Measurements from ENCODE around the gene ASB16.

Gene ASB16

DNA sequence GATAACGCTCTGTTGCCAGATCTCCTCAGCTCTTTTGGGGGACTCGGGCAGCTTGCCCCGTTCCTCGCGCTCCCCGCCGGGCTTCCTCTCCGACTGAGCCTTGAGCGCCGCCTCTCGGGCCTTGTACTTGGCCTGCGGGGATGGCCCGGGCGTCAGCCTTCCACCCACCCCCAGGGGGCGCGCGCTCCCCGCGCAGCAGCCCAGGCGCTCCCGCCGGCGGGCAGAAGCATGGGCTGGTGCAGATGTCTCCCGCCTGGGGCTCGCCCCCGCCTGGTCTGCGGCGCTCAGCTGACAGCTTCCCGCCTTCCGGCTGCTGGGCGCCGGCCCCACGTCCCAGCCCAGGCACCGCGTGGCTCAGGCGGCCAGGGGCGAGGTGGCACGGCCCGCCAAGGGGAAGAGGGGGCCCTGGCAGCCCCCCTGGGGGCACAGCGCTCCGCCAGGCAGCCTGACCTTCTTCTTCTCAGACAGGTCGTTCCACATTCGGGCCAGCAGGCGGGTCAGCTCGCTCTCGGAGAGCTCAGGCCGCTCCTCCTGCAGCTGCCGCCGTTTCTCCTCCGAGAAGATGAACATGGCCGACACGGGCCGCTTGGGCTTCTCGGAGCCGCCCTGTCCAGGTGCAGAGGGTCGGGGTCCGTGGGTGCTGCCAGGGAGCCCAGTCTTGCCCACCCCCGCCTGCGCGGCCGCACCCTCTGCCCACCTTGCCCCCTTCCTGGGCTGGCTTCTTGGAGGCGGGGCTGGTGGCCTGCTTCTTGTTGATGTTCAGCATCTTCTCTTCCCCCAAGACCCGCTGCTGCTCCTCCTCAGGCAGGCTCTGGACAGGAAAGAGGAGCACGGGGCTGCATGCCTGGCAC lies 40.1 kb downstream of the ASB16 start:
- DNase-seq = peak; percentile 88

DNA sequence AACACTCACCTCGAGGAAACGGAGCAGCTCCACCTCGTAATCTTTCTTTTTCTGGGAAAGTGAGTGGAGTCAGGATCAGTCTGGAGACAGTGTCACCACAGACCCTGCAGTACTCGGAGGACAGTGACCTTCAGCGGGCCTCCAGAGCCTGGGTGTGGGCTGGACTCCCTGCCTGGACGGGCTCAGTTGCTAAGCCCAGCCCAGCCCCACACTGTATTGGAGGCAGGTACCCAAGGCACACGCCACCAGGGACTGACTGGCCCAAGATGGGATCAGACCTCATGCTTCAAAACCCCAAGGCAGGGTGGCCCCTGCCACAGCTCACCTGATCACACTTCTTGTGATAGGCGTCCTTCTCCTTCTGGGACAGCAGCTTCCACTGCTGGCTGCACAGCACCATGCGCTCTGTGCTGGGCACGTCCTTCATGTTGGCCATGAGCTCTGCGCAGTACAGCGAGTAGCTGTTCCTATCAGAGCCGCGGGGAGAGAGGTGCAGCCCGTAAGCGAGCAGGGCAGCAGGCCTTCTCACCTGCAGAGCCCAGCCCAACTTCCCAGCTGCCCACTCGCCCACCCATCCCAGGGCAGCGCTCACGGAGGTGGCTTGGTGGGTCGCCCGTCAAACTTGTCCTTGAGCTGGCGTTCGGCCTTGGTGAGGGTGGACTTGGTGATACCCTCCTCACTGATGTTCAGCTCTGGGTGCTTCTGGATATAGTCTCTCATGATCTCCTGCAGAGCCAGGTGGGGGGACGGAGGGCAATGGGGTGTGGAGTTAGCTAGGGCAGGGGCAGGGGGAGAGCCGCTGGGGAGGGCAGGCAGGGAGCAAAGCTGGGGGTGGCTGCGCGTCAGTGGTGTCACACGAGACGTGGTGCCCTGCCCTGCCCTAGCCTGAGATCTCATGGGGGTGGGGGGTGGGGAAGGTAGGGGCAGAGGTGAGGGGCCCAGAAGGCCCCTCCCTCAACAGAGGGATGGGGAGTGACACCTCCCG lies 41.1 kb downstream of the ASB16 start:
- no peak for DNase-seq

DNA sequence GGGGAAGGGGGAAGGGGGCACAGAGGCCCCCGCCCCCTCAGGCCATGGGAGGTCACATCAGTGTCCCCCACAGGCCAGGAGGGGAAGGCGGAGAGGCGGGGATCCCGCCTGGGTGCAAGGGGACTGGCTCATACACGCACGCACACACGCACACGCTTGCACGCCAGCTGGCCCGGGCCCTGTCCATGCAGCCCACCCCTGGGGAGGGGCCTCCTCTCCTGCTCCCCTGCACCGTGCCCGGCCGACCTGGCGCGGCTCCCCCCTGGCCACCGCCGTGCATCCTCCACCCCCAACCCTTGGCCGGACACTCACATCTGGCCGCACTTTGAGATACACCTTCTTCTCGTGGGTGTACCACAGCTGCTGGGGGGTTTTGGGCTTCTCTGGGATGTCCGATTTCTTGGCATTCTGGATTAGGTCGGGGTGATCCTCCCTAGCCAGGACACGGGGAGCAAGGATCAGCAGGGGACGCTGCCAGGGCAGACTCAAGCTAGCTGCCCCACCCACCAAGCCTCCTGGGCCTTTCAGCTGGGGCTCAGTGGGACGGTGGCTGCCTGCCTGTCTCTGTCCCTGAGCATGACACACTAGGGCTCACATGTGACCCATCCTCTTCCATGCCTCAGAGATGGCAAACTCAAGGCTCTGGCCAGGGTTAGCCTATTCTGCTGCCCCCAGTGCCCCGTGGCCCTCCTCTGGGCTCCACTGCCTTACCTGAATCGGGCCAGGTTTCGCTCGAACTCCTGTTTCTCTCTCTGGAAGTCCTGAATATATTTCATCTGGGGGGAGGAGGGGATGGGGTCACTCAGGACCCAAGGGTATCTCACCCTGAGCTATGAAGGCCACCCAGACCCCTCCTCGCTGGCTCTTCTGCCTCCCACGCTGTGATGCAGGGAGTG lies 42.3 kb downstream of the ASB16 start:
- no peak for DNase-seq

DNA sequence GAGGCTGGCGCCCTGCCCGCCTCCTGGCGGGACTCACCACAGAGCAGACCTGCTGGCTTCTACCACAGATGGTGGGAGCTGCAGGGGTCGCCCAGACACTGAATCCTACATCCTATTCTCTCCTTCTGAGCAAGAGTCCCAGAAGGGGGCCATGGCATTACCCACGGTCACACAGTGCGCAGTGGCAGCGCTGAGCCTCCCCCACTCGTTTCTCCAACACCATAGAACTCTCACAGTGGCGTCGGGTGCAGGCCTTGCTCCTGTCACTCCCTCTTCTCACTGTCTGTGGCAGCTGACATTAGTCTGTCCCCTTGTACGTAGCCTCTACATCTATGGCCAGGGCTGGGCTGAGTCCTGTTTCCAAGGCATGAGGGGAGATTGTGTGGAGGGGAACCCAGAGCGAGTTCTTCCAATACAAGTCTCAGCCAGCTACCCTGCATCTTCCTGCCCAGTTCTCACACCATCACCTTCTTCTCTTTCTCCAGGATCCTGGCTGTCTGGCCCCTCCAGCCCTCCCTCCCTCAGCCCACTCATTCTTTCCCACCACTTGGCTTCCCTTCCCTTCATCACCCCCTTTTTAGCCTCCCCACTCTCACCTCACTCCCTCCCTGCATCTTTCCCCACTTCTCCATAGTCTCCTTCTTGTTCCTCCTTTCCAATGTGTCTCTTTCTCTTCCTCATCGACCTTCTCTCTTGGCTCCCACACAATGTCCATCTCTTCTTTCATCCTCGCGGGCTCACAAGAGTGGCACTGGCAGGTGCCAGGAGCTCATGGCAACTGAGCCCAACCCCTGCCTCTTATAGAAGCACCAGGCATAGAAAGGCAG lies 43.1 kb downstream of the ASB16 start:
- DNase-seq = no peak

DNA sequence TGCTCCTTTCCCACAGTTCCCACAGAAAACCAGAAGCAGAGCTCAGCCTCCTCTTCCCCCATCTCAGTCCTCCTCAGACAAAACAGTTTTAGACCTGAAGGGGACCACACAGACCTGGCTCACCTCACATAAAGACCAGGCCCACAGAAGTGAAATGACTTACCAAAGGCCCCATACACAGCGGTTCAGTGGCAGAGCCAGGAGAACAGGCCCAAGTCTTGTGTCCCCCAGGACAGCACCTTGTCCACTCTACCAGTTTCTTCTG lies 43.7 kb downstream of the ASB16 start:
- no peak for DNase-seq

DNA sequence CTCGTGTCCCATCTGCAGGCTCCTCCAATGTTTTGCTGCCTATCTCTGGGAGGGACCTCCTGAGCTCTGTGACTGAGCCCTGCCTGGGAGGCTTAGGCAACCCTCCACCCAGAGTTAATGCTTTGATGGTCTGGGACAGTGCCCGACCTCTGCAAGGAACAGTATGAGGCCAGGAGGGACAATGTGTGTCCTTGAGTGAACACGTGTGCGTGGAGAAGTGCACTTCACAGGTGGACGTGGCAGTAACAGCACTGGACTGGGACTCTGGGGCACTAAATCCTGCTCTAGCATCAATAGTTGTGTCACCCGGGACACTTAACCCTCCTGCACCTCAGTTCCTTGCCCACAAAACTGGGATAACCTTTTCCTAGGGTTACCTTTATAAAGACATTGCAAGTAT lies 44.4 kb downstream of the ASB16 start:
- DNase-seq = no peak

DNA sequence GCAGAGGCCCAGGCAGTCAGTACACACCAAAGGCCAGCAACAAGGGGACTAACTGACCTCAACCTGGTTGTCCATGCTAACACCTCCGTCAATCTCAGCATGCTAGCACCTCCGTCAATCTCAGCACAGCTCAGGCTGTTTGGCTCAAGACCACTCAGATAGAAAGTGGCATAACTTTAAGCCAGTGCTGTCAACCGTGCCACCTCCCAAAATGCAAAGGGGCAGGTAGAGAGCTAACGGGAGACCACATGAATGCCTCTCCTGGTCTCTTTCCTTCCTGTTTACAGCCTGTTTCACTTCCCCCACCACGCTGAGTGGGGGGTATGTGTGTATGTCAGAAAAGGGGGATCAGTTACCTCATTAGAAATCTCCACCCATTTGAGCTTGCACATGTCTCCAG lies 45.7 kb downstream of the ASB16 start:
- no peak for DNase-seq

DNA sequence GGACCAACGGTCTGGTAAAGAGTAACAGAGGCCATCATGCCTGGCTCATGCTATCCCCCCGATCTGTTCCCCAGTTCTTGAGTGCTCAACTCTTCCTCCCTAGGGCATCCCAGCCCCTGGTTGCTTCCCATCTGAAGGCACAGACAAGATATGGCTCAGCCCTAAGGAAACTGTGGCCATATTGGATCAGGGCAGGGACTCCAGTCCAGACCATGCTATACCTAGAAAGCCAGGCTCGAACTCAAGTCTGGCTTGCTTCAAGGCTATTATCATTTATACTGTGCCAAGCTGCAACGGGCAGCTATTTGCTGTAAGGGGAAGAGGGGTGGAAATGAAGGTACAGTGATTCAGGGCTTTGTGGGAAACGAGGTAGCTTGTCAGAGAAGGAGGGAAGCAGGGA lies 46.2 kb downstream of the ASB16 start:
- no peak for DNase-seq

DNA sequence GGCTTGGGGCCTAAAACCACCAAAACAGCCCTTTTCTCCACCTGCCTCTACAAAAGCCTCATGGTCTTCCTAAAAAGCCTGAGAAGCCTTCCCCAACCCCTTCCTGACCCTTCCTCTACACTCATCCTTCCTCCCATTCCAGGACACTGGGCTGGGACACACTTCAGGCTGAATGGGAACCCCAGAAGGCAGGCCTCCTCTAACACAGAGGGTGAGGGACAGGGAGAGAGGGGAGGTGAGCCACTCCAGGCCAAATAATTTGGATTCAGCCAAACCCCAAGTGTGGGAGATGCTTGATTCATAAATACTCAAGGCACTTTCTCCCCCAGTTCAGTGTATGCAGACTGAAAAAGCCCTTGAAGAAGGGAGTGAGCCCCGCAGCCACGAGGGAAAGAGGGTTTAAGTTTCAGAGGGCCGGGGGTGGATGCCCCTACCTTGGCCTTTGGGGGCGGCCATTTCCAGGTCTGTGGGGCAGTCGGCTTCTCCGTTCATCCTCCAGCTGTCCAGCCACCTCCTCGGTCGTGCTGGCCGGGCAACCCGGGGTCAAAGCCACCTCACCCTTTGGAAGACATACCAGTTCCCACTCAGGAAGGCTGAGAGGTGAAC lies 47.3 kb downstream of the ASB16 start:
- DNase-seq = no peak

DNA sequence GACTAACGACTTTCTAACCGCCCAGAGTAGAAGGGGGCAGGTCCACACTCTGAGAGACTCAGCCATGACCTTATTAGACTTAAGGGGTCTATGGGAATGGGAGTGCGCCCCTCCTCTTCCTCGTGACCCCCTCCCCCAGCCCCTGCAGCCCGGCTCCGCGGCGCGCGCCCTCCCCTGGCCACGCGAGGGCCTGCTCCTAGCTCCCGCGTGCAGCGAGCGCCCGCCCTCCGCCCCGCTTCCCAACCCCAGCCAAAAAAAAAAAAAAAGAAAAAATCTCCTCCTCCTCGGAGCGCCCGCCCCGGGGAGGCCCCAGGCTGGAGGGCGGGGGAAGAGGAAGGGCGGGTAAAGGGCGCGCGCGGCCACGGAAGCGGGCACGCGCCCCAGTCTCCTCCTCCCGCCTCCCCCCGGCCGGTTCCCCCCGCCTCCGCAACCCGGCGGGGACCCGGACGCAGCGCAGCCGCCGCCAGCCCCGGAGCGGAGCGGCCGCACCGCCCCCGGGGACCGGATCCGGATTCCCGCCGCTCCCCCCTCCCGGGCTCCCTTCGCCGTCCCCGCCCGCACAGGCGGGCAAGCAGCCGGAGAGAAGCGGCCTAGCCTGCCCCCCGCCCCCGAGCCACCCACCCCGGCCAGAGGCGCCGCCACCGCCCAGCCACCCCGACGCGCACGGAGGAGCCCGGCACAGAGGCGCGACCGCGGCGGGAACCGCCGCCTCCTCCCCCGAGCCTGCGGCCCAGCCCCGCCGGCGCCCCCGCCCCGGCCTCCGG lies 48.0 kb downstream of the ASB16 start:
- DNase-seq = peak; percentile 85

DNA sequence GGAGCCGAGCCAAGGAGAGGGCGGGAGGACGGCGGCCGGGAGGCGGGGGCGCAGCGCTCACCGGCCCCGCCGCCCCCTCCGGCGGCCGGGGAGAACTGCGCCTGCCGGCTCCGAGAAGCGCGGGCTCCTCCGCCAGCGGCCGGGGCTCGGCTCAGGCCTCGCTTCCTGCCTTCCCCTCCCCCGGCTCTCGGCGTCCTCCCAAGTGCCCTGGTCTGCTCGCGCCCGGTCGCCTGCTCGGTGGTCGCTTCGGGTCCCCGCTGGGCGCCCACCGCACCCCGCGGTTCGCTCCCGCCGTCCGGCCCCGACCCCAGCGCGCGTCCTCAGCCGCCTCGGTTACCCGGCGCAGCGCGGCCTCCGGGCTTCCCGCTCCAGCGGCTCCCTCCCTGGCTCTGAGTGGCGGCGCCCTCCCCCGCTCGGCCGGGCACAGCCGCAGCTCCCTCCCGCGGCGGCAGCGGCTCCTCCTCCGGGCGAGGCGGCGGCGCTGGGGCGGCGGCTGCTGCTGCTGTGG lies 48.7 kb downstream of the ASB16 start:
- peak; percentile 62 for DNase-seq

DNA sequence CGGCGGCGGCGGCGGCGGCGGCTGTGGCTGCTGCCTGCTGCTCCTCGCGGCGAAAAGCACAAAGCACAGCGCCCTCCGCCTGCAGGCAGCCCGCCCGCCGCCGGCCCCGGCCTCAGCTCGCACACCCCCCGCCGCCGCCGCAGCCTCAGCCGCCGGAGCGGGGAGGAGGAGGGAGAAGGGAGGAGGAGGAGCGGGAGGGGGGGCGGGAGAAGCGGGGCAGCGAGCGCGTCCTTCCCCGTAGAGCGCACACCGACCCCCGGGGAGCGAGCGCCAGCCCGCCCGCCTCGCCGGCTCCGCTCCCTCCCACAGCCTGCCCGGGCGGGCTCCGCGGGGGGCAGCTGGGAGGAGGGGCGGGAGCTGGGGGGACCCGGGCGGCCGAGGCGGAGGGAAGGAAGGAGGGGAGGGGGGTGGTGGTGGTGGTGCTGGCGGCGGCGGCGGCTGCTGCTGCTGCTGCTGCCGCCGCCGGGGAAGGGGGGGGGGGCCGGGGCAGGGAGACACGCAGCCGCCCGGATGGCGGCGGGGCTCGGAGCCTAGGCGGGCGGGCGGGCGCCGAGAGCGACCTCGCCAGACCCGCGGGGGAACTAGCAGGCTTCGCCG lies 49.2 kb downstream of the ASB16 start, which contains the start of gene UBTF:
TSS of gene UBTF (minus strand) at position 60 of the 597 bp plus-strand sequence. CDS start 1,446 bp downstream, outside the sequence.
- DNase-seq = peak; percentile 68

DNA sequence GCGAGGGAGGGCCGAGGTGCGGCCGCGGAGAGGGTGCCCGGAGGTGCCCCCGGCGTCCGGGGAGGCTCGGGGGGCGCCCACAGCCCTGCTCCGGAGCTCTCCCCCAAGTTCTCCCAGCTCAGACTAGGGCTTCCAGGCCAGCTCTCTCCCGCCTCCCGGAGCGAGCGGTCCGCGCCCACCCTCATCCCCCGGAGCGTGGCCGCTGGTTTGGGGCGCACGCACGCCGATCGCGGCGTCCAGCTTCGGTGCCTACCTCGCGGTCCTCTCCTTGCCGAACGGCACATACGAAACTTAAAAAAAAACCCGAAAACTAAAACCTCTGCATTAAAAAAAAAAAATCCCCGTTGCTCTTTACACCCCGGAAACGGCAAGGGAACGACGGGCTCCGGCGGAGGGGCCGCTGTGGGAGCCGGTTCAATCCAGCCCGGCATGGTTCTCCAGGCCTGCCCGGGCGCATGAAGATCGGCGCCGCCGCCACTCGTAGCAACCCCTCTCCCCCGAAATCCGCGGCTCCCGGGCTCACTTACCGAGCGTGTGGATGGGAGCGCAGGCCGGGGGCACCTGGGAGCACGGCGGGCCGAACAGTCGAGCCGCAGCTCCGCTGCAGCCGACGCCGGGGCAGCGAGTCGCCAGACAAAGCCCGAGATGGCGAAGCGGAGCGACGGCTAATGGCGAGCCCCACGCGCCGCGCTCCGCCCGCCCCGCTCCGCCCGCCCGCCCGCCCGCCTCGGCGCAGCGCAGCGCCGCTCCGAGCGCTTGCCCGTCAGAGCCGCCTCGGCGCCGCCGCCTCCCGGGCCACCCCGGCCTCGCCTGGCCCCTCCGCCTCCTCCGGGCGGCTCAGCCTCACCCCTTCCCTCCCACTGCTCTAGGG lies 49.9 kb downstream of the ASB16 start:
- no peak for DNase-seq

DNA sequence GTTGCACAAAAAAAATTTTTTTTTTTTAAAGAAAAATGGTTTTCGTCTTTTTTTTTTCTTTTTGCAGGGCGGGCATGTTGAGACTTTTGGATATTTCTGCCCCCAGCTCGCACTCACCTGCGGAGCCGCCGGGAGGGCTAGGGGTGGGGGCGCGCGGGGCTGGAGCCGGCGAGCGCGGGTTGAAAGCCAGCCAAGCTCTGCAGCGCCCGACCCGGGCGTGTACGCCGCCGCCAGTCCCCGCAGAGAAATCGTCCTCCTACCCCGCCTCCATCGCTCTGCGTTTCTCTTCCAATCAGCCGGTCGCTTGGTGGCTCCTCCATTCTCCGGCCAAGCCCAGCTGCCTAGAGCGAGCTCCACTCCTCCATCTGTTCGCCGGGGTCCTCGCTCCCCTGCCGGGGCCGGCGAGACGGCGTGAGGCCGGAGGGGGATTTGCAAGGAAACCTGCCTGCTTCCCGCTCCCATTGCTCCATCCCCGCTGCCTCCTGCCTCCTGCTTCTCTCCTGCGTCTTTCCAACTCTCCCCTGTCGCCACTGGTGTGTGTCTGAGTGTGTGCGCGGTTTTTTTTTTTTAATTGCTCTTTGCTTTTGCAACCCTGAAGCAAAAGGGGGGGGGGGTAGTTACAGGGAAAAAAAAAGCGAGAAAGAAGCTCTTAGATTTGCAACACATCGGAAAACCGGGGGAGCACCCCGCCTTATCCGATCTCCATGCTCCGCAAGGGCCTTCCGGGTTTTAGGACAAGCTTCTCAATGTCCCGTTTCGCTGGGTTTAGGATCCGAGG lies 50.8 kb downstream of the ASB16 start:
- DNase-seq = peak; percentile 56

DNA sequence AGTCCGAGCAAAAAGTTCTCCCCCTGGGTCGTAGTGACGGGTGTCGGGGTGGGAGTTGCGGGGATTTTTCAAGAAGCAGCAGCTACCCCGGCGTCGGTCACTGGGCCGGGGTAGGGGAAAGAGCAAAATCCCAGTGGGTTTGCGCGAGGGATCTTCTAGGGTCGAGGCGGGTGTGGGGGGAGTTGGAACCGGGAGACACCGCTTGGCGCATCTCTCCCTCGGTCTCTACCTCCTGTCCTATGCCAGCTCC lies 51.3 kb downstream of the ASB16 start:
- DNase-seq = no peak

DNA sequence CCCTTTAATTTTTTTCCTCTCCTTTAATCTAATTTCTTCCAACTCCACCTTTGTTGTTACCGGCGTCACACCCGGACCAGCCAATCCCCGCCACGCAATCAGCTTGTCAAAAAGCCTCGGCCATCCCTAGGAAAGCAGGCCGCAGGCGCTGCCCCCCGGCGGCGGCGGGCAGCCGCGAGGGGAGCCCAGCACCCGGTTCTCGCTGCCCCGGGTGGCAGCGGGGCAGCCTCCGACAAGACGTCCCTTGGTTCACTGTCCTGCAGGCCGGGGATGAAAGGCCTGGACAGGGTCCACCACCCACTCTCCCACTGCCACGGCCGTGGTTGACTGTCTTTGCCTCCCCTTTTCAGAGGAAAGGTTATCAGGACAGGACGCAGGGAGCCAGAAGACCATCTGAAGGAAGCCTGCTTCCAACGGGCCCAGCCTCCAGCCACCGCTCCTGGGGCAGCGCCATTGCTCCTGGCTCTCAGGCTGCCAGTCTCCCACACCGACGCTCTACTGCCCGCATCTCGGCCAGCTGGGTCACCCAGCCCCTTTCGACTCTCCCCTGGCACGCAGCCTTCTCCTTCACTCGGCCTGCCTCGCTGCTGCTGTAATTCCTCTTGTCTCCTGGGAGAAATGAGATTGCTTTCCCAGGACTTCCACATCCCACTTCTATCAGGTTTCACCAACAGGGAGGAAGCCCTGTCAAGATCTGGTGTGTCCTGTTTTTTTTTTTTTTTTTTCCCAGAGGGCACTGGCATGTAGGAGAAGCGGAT lies 51.8 kb downstream of the ASB16 start:
- DNase-seq = no peak

DNA sequence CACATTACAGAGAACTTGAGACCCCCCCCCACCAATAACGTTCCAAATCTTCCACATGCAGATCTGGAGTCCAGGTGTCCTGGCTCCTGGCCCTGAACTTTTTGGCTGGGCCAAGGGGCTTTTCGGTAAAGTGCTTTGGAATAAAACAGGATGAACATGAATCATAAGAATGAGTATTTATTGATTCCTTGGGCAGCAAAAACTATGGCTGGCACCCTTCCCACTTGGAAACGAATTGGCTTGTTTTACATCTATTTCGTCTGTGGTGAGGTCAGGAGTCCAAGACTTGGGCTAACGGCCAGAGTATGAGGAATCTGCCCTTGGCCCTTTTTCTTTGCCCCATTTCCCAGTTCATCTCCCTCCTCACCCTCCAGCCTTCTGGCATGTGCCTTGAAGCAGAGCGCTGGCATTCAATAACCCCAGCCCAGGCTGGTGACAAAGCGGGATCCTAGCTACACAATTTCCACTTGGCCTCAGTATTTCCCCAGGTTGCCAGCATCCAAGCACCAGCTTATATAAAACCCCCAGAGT lies 53.1 kb downstream of the ASB16 start:
- no peak for DNase-seq
